Stimulated activated naive B cell treated with anti-CD40 and anti-IgM and Interleukin-4, amounts not matched to agents 10 μg/mL and 1 μg/mL and 100 μg/mL, for 72 hours (primary cell): Measurements from ENCODE around the gene OPCML.

Experiments used
- ATAC-seq, 2 donors: fragments of 150-1000 bp; cut with Tn5 transposase; replicated peaks; 2 replicates each; pipeline ENCODE4 v1.10.0; 2021; ENCODE audit warnings: moderate library complexity in 1 of 2
- DNase-seq: peaks from one replicate; pipeline ENCODE4 v3.0.0; 2021
- H3K27ac Mint-ChIP-seq: one replicate; pipeline ENCODE4 v1.8.0; 2022; ENCODE audit warnings: mild to moderate bottlenecking, mixed read lengths
- H3K27me3 Mint-ChIP-seq, 2 donors: one replicate each; pipeline ENCODE4 v1.8.0; 2022; ENCODE audit warnings: mixed read lengths in 2 of 2
- H3K36me3 Mint-ChIP-seq, 2 donors: one replicate each; pipeline ENCODE4 v1.8.0; 2022; ENCODE audit warnings: mixed read lengths in 2 of 2, mild to moderate bottlenecking in 1 of 2
- H3K4me1 Mint-ChIP-seq, 2 donors: one replicate each; pipeline ENCODE4 v1.8.0; 2022; ENCODE audit warnings: mixed read lengths in 2 of 2, mild to moderate bottlenecking in 1 of 2
- H3K4me3 Mint-ChIP-seq, 2 donors: one replicate each; pipeline ENCODE4 v1.8.0; 2022; ENCODE audit warnings: mild to moderate bottlenecking in 2 of 2, mixed read lengths in 2 of 2, moderate library complexity in 1 of 2
- H3K9me3 Mint-ChIP-seq, 2 donors: one replicate each; pipeline ENCODE4 v1.8.0; 2022; ENCODE audit warnings: mixed read lengths in 2 of 2, mild to moderate bottlenecking in 1 of 2

The OPCML gene

GRCh38 chr11:132909021-132909606 is 623.2 kb downstream of the OPCML start:
- no peaks in the 10 kb centered on the region for H3K4me1 Mint-ChIP-seq
- no peaks in the 10 kb centered on the region for H3K36me3 Mint-ChIP-seq
- no peak overlapping the region for H3K4me3 Mint-ChIP-seq
- H3K27ac Mint-ChIP-seq = no peak overlapping the region
- H3K9me3 Mint-ChIP-seq = no peaks in the 10 kb centered on the region
- DNase-seq (no peak), ATAC-seq (no peak)
- no peaks in the 10 kb centered on the region for H3K27me3 Mint-ChIP-seq

DNA sequence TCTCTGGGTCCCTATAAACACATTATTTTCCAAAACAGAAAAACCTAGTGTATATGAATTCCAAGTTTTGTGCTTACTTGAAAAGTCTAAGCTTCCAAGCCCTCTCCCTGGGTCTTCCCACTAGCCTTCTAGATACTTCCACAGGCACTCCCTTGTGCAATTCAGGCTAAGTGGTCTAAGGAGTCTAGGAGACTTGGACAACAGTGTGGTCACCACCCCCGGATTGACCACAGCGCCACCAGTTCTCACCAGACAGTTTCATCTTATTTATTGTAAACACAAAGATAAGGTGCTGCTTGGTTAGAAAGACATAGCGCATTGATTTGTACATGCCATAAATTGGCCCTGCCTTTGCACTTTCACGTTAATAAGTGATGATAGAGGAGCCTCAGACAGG is 623.9 kb downstream of the OPCML start:
- Mint-ChIP-seq H3K27me3 (no peaks in the 10 kb centered on the region), H3K27ac (no peak overlapping the region), H3K4me1 (no peaks in the 10 kb centered on the region), H3K4me3 (no peak overlapping the region), H3K36me3 (no peaks in the 10 kb centered on the region), H3K9me3 (no peaks in the 10 kb centered on the region)
- ATAC-seq (no peak), DNase-seq (no peak)

GRCh38 chr11:132907651-132908413 is 624.5 kb downstream of the OPCML start:
- DNase-seq (no peak), ATAC-seq (no peak)
- Mint-ChIP-seq H3K27me3 (no peaks in the 10 kb centered on the region), H3K4me3 (no peak overlapping the region), H3K27ac (no peak overlapping the region), H3K36me3 (no peaks in the 10 kb centered on the region), H3K4me1 (no peaks in the 10 kb centered on the region), H3K9me3 (no peaks in the 10 kb centered on the region)

GRCh38 chr11:132904607-132905006 is 627.7 kb downstream of the OPCML start:
- ATAC-seq = no peak
- Mint-ChIP-seq H3K9me3 (no peaks in the 10 kb centered on the region), H3K4me3 (no peak overlapping the region), H3K36me3 (no peaks in the 10 kb centered on the region), H3K4me1 (no peaks in the 10 kb centered on the region), H3K27ac (no peak overlapping the region), H3K27me3 (no peaks in the 10 kb centered on the region)
- no peak for DNase-seq

DNA sequence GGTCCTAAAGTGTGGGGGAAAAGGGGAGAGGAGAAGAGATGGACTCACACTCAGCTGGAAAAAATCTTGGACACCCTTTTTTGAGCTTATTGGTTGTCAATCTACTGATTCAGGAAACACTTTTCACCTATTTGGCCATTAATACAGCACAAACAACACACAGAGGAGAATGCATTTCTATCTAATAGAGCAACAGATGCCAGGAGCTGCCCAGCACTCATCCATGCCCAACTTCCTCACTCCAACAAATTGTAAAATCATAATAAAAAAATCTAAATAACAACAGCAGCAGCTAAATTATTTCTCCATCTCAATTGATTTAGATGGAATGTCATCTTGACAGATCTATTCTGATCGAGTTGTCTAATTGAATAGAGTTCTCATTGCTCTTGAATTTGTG is 628.2 kb downstream of the OPCML start:
- Mint-ChIP-seq H3K36me3 (no peaks in the 10 kb centered on the region), H3K4me3 (no peak overlapping the region), H3K4me1 (no peaks in the 10 kb centered on the region), H3K9me3 (no peaks in the 10 kb centered on the region), H3K27me3 (no peaks in the 10 kb centered on the region), H3K27ac (no peak overlapping the region)
- DNase-seq (no peak), ATAC-seq (no peak)

- peaks cover 0 to 4% of the 10 kb centered on the region in 2 donors for H3K9me3 Mint-ChIP-seq
- ATAC-seq (no peak), DNase-seq (no peak)
- H3K27me3 Mint-ChIP-seq = no peaks in the 10 kb centered on the region
- no peak overlapping the region for H3K4me3 Mint-ChIP-seq
- H3K27ac Mint-ChIP-seq = no peak overlapping the region
- no peaks in the 10 kb centered on the region for H3K36me3 Mint-ChIP-seq
- H3K4me1 Mint-ChIP-seq = no peaks in the 10 kb centered on the region
These were observed 630.4 kb downstream of the OPCML start for GRCh38 chr11:132901638-132902471.

DNA sequence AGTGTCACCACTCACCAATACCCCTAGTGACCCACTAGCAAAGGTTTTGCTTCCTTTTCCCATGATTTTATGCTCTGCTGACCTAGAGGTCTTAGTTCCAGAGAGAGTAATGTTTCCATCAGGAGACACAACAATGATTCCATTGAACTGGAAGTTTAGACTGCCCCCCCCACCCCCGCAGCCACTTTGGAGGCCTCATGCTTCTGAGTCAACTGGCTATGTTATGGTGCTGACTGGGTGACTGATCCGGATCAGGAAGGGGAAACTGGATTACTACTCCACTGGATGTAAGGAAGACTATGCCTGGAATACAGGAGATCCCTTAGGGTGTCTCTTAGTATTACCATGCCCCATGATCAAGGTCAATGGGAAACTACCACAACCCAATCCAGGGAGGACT is 633.6 kb downstream of the OPCML start:
- H3K4me3 Mint-ChIP-seq = no peak overlapping the region
- no peak overlapping the region for H3K27ac Mint-ChIP-seq
- ATAC-seq = no peak
- no peak for DNase-seq
- H3K4me1 Mint-ChIP-seq = no peaks in the 10 kb centered on the region
- H3K27me3 Mint-ChIP-seq = no peaks in the 10 kb centered on the region
- H3K36me3 Mint-ChIP-seq = no peaks in the 10 kb centered on the region
- H3K9me3 Mint-ChIP-seq = peaks cover 0 to 5% of the 10 kb centered on the region in 2 donors

- Mint-ChIP-seq H3K4me1 (no peaks in the 10 kb centered on the region), H3K27me3 (no peaks in the 10 kb centered on the region), H3K36me3 (no peaks in the 10 kb centered on the region), H3K4me3 (no peak overlapping the region), H3K27ac (no peak overlapping the region), H3K9me3 (peaks cover 0 to 5% of the 10 kb centered on the region in 2 donors)
- no peak for DNase-seq
- ATAC-seq = no peak
These were observed 634.3 kb downstream of the OPCML start for GRCh38 chr11:132898021-132898420.

DNA sequence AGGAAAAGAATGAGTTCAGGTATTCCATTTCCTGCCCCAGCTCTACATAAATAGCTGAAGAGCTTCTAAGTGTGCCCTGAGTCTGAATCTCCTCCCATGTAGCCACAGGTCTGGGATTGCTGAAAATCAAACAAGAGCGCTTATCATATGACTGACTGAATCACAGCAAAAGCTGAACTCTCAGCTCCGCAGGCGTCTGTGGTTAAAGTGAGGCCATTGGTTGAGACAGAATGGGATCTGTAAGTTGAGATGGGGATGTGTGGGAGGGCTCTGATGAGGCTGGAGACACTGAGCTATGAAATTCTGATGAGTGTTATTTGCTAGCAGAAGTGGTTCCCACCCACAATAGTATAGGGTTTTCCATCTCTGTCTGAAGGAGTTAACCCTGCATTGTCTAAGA is 637.0 kb downstream of the OPCML start:
- Mint-ChIP-seq H3K36me3 (no peaks in the 10 kb centered on the region), H3K4me1 (no peaks in the 10 kb centered on the region), H3K9me3 (peaks cover 0 to 5% of the 10 kb centered on the region in 2 donors), H3K27ac (no peak overlapping the region), H3K27me3 (no peaks in the 10 kb centered on the region), H3K4me3 (no peak overlapping the region)
- DNase-seq (no peak), ATAC-seq (no peak)

- ATAC-seq = no peak
- no peaks in the 10 kb centered on the region for H3K27me3 Mint-ChIP-seq
- no peak for DNase-seq
- H3K27ac Mint-ChIP-seq = no peak overlapping the region
- H3K4me3 Mint-ChIP-seq = no peak overlapping the region
- peaks cover 0 to 5% of the 10 kb centered on the region in 2 donors for H3K9me3 Mint-ChIP-seq
- no peaks in the 10 kb centered on the region for H3K4me1 Mint-ChIP-seq
- H3K36me3 Mint-ChIP-seq = no peaks in the 10 kb centered on the region
These were observed 637.7 kb downstream of the OPCML start for GRCh38 chr11:132894606-132895005.

GRCh38 chr11:132892876-132893275 is 639.4 kb downstream of the OPCML start:
- Mint-ChIP-seq H3K4me1 (no peaks in the 10 kb centered on the region), H3K4me3 (no peak overlapping the region), H3K27ac (no peak overlapping the region), H3K27me3 (no peaks in the 10 kb centered on the region), H3K36me3 (no peaks in the 10 kb centered on the region), H3K9me3 (peaks cover 0 to 5% of the 10 kb centered on the region in 2 donors)
- DNase-seq (no peak), ATAC-seq (no peak)

- no peaks in the 10 kb centered on the region for H3K4me1 Mint-ChIP-seq
- no peak for DNase-seq
- no peak for ATAC-seq
- H3K4me3 Mint-ChIP-seq = no peak overlapping the region
- no peaks in the 10 kb centered on the region for H3K36me3 Mint-ChIP-seq
- no peaks in the 10 kb centered on the region for H3K27me3 Mint-ChIP-seq
- H3K27ac Mint-ChIP-seq = no peak overlapping the region
- peaks cover 0 to 3% of the 10 kb centered on the region in 2 donors for H3K9me3 Mint-ChIP-seq
These were observed 644.1 kb downstream of the OPCML start for GRCh38 chr11:132888226-132888625.

- Mint-ChIP-seq H3K27ac (no peak overlapping the region), H3K36me3 (no peaks in the 10 kb centered on the region), H3K4me3 (no peak overlapping the region), H3K9me3 (peaks cover 0 to 3% of the 10 kb centered on the region in 2 donors), H3K27me3 (no peaks in the 10 kb centered on the region), H3K4me1 (no peaks in the 10 kb centered on the region)
- DNase-seq = no peak
- ATAC-seq = no peak
These were observed 646.0 kb downstream of the OPCML start for GRCh38 chr11:132886335-132886734.

DNA sequence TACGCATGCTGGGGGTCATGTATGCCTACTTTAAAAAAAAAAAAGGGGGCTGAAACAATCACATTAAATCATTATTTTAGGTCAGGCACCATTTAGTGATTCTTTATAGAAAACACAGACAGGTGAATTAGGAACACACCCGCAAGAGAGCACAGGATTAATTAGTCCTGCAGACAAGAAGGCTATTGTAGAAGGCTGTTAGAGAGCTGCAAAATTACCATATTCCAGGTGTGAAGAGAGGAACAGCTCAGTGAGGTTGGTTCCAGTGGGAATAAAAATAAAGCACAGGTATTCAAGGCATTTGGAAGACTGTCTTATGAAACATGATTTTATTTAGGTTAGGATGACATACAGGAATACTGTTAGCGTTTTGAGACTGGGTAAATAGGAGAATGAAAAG is 649.1 kb downstream of the OPCML start:
- no peaks in the 10 kb centered on the region for H3K36me3 Mint-ChIP-seq
- peaks cover 2 to 6% of the 10 kb centered on the region in 2 donors for H3K9me3 Mint-ChIP-seq
- H3K27me3 Mint-ChIP-seq = no peaks in the 10 kb centered on the region
- H3K4me1 Mint-ChIP-seq = no peaks in the 10 kb centered on the region
- no peak overlapping the region for H3K27ac Mint-ChIP-seq
- DNase-seq = no peak
- ATAC-seq = no peak
- H3K4me3 Mint-ChIP-seq = no peak overlapping the region

GRCh38 chr11:132881622-132882021 is 650.7 kb downstream of the OPCML start:
- Mint-ChIP-seq H3K4me3 (no peak overlapping the region), H3K9me3 (peaks cover 2 to 6% of the 10 kb centered on the region in 2 donors), H3K4me1 (no peaks in the 10 kb centered on the region), H3K27me3 (no peaks in the 10 kb centered on the region), H3K27ac (no peak overlapping the region), H3K36me3 (no peaks in the 10 kb centered on the region)
- ATAC-seq (no peak), DNase-seq (no peak)
